GM12801 (cell line): ENCODE measurements around the gene FOXN3.

Source experiments
- CTCF ChIP-seq: IDR thresholded peaks from one replicate; pipeline ENCODE4 v1.5.1; 2011; ENCODE audit warnings: control low read depth; ENCODE audit not compliant: insufficient read length; ENCODE audit errors: extremely low read depth

Gene FOXN3

GRCh38 chr14:89399157-89399556, 17.9 kb downstream of the FOXN3 start:
- TF ChIP-seq CTCF = no peak

GRCh38 chr14:89397569-89398230, 19.3 kb downstream of the FOXN3 start:
- TF ChIP-seq CTCF = no peak

DNA sequence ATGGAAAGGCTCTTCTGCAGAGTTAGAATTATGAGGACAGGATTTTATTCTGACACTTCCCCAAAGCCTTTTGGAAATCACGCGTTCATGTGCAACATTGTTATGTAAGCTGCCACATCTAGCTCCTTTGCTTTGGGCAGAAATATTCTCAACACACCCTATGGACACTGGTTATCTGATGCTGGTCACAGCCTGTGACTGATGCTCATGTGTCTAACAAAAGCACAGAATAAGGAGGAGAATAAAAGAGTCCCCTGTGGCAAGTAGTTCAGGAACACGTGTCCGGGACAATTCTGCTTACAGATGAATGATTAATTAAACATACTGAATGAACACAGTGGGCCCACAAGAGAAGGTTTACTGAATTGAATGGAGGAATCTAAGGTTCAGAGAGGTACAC, 22.1 kb downstream of the FOXN3 start:
- no peak for TF ChIP-seq CTCF

DNA sequence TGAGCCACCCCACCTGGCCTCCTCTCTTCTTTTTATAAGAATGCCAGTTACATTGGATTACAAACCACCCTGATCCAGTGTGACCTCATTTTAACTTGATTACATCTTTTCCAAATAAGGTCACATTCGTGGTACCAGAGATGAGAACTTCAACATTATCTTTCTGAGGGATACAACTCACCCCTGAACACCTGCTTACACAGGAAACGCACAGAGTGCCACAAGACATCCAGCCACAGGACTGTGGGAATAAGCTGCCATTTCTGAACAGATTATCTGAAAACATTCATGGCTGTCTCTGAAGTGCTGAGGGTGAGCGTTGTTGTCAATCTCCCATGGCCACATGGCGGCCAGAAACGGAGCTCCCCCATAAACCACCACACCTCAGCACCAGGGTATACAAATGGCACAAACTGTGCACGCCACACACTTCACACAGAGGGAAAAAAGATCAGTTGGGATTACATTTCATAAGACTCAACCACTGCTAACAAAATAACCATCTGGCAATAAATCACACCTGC, 23.7 kb downstream of the FOXN3 start:
- TF ChIP-seq CTCF = no peak

DNA sequence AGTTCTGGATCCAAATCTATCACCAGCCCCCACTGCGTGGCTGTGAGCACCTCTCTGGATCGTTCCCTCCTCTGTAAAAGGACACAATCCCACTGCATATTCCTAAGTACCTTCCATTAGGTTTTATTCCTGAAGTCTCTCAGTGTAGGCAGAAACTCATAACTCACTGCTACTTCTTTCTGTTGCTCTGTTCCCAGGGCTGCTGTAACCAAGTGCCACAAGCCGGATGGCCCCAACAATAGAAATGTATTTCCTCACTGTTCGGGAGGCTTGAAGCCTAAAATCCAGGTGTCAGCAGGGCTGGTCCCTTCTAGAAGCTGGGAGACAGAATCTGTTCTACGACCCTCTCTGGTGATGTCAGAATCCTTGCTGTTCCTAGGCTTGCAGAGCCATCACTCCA, 24.9 kb downstream of the FOXN3 start:
- TF ChIP-seq CTCF = no peak

GRCh38 chr14:89391556-89391955, 25.5 kb downstream of the FOXN3 start:
- TF ChIP-seq CTCF = no peak

GRCh38 chr14:89391123-89391522, 25.9 kb downstream of the FOXN3 start:
- TF ChIP-seq CTCF = no peak
